ENCODE data around the gene CDC42EP4. TPM values are rescaled to one million over a fixed set of nuclear protein-coding genes. Genes with fewer than 3 reads are reported as not detected.
A peak's percentile ranks its signal among the peaks of the same experiment; 100 is the strongest.

CDC42EP4 gene
- total and polyA plus RNA-seq, 5 donors from 2014 or later = 0.31 to 4.6 (median 0.52) TPM; not detected in 2

- Mint-ChIP-seq H3K9me3 (no peaks in the 10 kb centered on the region), H3K27ac (peak overlapping the region in 1 of 3 donors; percentile 5), H3K4me3 (no peak overlapping the region), H3K36me3 (no peaks in the 10 kb centered on the region), H3K4me1 (no peaks in the 10 kb centered on the region), H3K27me3 (peaks cover 16% of the 10 kb centered on the region)
- H3K27me3 ChIP-seq (ENCODE audit: control insufficient read depth, insufficient read depth, low read length) = no peaks in the 10 kb centered on the region
- ATAC-seq (ENCODE audit: low read depth in 2 of 2) (no peak), DNase-seq (no peak)
- H3K9me3 ChIP-seq (ENCODE audit: control insufficient read depth in 2 of 2, low read length in 2 of 2) = no peaks in the 10 kb centered on the region
- H3K27ac ChIP-seq (ENCODE audit: insufficient read depth, low read length, poor library complexity, severe bottlenecking) = no peak overlapping the region
- H3K36me3 ChIP-seq (ENCODE audit: control insufficient read depth, insufficient read depth, low read length) = no peaks in the 10 kb centered on the region
- no peak overlapping the region for H3K4me3 ChIP-seq (ENCODE audit: low read depth, low read length)
- no peaks in the 10 kb centered on the region for H3K4me1 ChIP-seq (ENCODE audit: control insufficient read depth, insufficient read depth, low read length, poor library complexity, severe bottlenecking)
Measured at GRCh38 chr17:73348018-73348828, 36.4 kb upstream of the CDC42EP4 start.

- Mint-ChIP-seq H3K4me3 (no peak overlapping the region), H3K4me1 (no peaks in the 10 kb centered on the region), H3K9me3 (no peaks in the 10 kb centered on the region), H3K27me3 (peaks cover 16% of the 10 kb centered on the region), H3K27ac (no peak overlapping the region), H3K36me3 (no peaks in the 10 kb centered on the region)
- no peak for ATAC-seq (ENCODE audit: low read depth in 2 of 2)
- H3K27ac ChIP-seq (ENCODE audit: insufficient read depth, low read length, poor library complexity, severe bottlenecking) = no peak overlapping the region
- no peaks in the 10 kb centered on the region for H3K4me1 ChIP-seq (ENCODE audit: control insufficient read depth, insufficient read depth, low read length, poor library complexity, severe bottlenecking)
- no peak for DNase-seq
- H3K36me3 ChIP-seq (ENCODE audit: control insufficient read depth, insufficient read depth, low read length) = no peaks in the 10 kb centered on the region
- H3K27me3 ChIP-seq (ENCODE audit: control insufficient read depth, insufficient read depth, low read length) = no peaks in the 10 kb centered on the region
- no peaks in the 10 kb centered on the region for H3K9me3 ChIP-seq (ENCODE audit: control insufficient read depth in 2 of 2, low read length in 2 of 2)
- H3K4me3 ChIP-seq (ENCODE audit: low read depth, low read length) = no peak overlapping the region
Measured at GRCh38 chr17:73347351-73347750, 35.5 kb upstream of the CDC42EP4 start.

GRCh38 chr17:73346501-73347162 is 34.8 kb upstream of the CDC42EP4 start:
- Mint-ChIP-seq H3K4me3 (no peak overlapping the region), H3K4me1 (no peaks in the 10 kb centered on the region), H3K9me3 (no peaks in the 10 kb centered on the region), H3K36me3 (no peaks in the 10 kb centered on the region), H3K27ac (no peak overlapping the region), H3K27me3 (peaks cover 16% of the 10 kb centered on the region)
- Histone ChIP-seq H3K9me3 (ENCODE audit: control insufficient read depth in 2 of 2, low read length in 2 of 2) (no peaks in the 10 kb centered on the region), H3K36me3 (ENCODE audit: control insufficient read depth, insufficient read depth, low read length) (no peaks in the 10 kb centered on the region), H3K27ac (ENCODE audit: insufficient read depth, low read length, poor library complexity, severe bottlenecking) (no peak overlapping the region), H3K4me3 (ENCODE audit: low read depth, low read length) (no peak overlapping the region), H3K4me1 (ENCODE audit: control insufficient read depth, insufficient read depth, low read length, poor library complexity, severe bottlenecking) (no peaks in the 10 kb centered on the region), H3K27me3 (ENCODE audit: control insufficient read depth, insufficient read depth, low read length) (no peaks in the 10 kb centered on the region)
- DNase-seq (no peak), ATAC-seq (ENCODE audit: low read depth in 2 of 2) (no peak)

GRCh38 chr17:73343739-73344454 is 32.1 kb upstream of the CDC42EP4 start:
- Mint-ChIP-seq H3K27me3 (peaks cover 14% of the 10 kb centered on the region), H3K9me3 (no peaks in the 10 kb centered on the region), H3K27ac (no peak overlapping the region), H3K4me3 (no peak overlapping the region), H3K4me1 (no peaks in the 10 kb centered on the region), H3K36me3 (no peaks in the 10 kb centered on the region)
- Histone ChIP-seq H3K4me1 (ENCODE audit: control insufficient read depth, insufficient read depth, low read length, poor library complexity, severe bottlenecking) (no peaks in the 10 kb centered on the region), H3K27ac (ENCODE audit: insufficient read depth, low read length, poor library complexity, severe bottlenecking) (no peak overlapping the region), H3K4me3 (ENCODE audit: low read depth, low read length) (no peak overlapping the region), H3K36me3 (ENCODE audit: control insufficient read depth, insufficient read depth, low read length) (no peaks in the 10 kb centered on the region), H3K9me3 (ENCODE audit: control insufficient read depth in 2 of 2, low read length in 2 of 2) (no peaks in the 10 kb centered on the region), H3K27me3 (ENCODE audit: control insufficient read depth, insufficient read depth, low read length) (no peaks in the 10 kb centered on the region)
- ATAC-seq (ENCODE audit: low read depth in 2 of 2) (no peak), DNase-seq (no peak)

GRCh38 chr17:73343168-73343634 is 31.4 kb upstream of the CDC42EP4 start:
- DNase-seq = no peak
- no peak overlapping the region for H3K27ac ChIP-seq (ENCODE audit: insufficient read depth, low read length, poor library complexity, severe bottlenecking)
- H3K4me1 ChIP-seq (ENCODE audit: control insufficient read depth, insufficient read depth, low read length, poor library complexity, severe bottlenecking) = no peaks in the 10 kb centered on the region
- Mint-ChIP-seq H3K4me3 (no peak overlapping the region), H3K9me3 (no peaks in the 10 kb centered on the region), H3K4me1 (no peaks in the 10 kb centered on the region), H3K27ac (no peak overlapping the region), H3K36me3 (no peaks in the 10 kb centered on the region), H3K27me3 (peaks cover 13% of the 10 kb centered on the region)
- H3K36me3 ChIP-seq (ENCODE audit: control insufficient read depth, insufficient read depth, low read length) = no peaks in the 10 kb centered on the region
- H3K4me3 ChIP-seq (ENCODE audit: low read depth, low read length) = no peak overlapping the region
- no peak for ATAC-seq (ENCODE audit: low read depth in 2 of 2)
- H3K27me3 ChIP-seq (ENCODE audit: control insufficient read depth, insufficient read depth, low read length) = no peaks in the 10 kb centered on the region
- no peaks in the 10 kb centered on the region for H3K9me3 ChIP-seq (ENCODE audit: control insufficient read depth in 2 of 2, low read length in 2 of 2)

- Histone ChIP-seq H3K36me3 (ENCODE audit: control insufficient read depth, insufficient read depth, low read length) (no peaks in the 10 kb centered on the region), H3K4me3 (ENCODE audit: low read depth, low read length) (no peak overlapping the region), H3K27ac (ENCODE audit: insufficient read depth, low read length, poor library complexity, severe bottlenecking) (no peak overlapping the region), H3K9me3 (ENCODE audit: control insufficient read depth in 2 of 2, low read length in 2 of 2) (no peaks in the 10 kb centered on the region), H3K27me3 (ENCODE audit: control insufficient read depth, insufficient read depth, low read length) (no peaks in the 10 kb centered on the region), H3K4me1 (ENCODE audit: control insufficient read depth, insufficient read depth, low read length, poor library complexity, severe bottlenecking) (no peaks in the 10 kb centered on the region)
- peaks cover 8% of the 10 kb centered on the region for H3K27me3 Mint-ChIP-seq
- H3K4me3 Mint-ChIP-seq = no peak overlapping the region
- DNase-seq = no peak
- no peak for ATAC-seq (ENCODE audit: low read depth in 2 of 2)
- no peaks in the 10 kb centered on the region for H3K36me3 Mint-ChIP-seq
- no peaks in the 10 kb centered on the region for H3K4me1 Mint-ChIP-seq
- H3K9me3 Mint-ChIP-seq = no peaks in the 10 kb centered on the region
- H3K27ac Mint-ChIP-seq = no peak overlapping the region
Measured at GRCh38 chr17:73342541-73343167, 30.9 kb upstream of the CDC42EP4 start.

- Histone ChIP-seq H3K9me3 (ENCODE audit: control insufficient read depth in 2 of 2, low read length in 2 of 2) (no peaks in the 10 kb centered on the region), H3K27ac (ENCODE audit: insufficient read depth, low read length, poor library complexity, severe bottlenecking) (no peak overlapping the region), H3K36me3 (ENCODE audit: control insufficient read depth, insufficient read depth, low read length) (no peaks in the 10 kb centered on the region), H3K27me3 (ENCODE audit: control insufficient read depth, insufficient read depth, low read length) (no peaks in the 10 kb centered on the region), H3K4me3 (ENCODE audit: low read depth, low read length) (no peak overlapping the region), H3K4me1 (ENCODE audit: control insufficient read depth, insufficient read depth, low read length, poor library complexity, severe bottlenecking) (no peaks in the 10 kb centered on the region)
- Mint-ChIP-seq H3K4me1 (no peaks in the 10 kb centered on the region), H3K27ac (no peak overlapping the region), H3K4me3 (no peak overlapping the region), H3K27me3 (peaks cover 7% of the 10 kb centered on the region), H3K36me3 (no peaks in the 10 kb centered on the region), H3K9me3 (no peaks in the 10 kb centered on the region)
- DNase-seq (no peak), ATAC-seq (ENCODE audit: low read depth in 2 of 2) (no peak)
Measured at GRCh38 chr17:73342050-73342522, 30.3 kb upstream of the CDC42EP4 start.
